T-helper 1 cell treated with Interleukin-12 subunit alpha and Interleukin-12 subunit beta and Interleukin-4 antibody, amounts not matched to agents 30 μg/mL and 1 μg/mL, for 36 hours (primary cell): ENCODE measurements around the gene HORMAD2.

Experiments
- H3K27ac Mint-ChIP-seq: one replicate; pipeline ENCODE4 v1.8.0; 2021; ENCODE audit warnings: mild to moderate bottlenecking, mixed read lengths
- H3K27me3 Mint-ChIP-seq: one replicate; pipeline ENCODE4 v1.8.0; 2021; ENCODE audit warnings: low read depth, mixed read lengths
- H3K36me3 Mint-ChIP-seq: one replicate; pipeline ENCODE4 v1.8.0; 2021; ENCODE audit warnings: low read depth, mixed read lengths
- H3K4me1 Mint-ChIP-seq: one replicate; pipeline ENCODE4 v1.8.0; 2021; ENCODE audit warnings: low read depth, mixed read lengths
- H3K4me3 Mint-ChIP-seq: one replicate; pipeline ENCODE4 v1.8.0; 2021; ENCODE audit warnings: mild to moderate bottlenecking, moderate library complexity, mixed read lengths
- H3K9me3 Mint-ChIP-seq: one replicate; pipeline ENCODE4 v1.8.0; 2021; ENCODE audit warnings: mixed read lengths

HORMAD2 gene

GRCh38 chr22:30144391-30144790, 64.1 kb downstream of the HORMAD2 start:
- Mint-ChIP-seq H3K36me3 (peaks cover 19% of the 10 kb centered on the region), H3K4me1 (no peaks in the 10 kb centered on the region), H3K27ac (no peak overlapping the region), H3K4me3 (no peak overlapping the region), H3K27me3 (no peaks in the 10 kb centered on the region), H3K9me3 (peaks cover 43% of the 10 kb centered on the region)

DNA sequence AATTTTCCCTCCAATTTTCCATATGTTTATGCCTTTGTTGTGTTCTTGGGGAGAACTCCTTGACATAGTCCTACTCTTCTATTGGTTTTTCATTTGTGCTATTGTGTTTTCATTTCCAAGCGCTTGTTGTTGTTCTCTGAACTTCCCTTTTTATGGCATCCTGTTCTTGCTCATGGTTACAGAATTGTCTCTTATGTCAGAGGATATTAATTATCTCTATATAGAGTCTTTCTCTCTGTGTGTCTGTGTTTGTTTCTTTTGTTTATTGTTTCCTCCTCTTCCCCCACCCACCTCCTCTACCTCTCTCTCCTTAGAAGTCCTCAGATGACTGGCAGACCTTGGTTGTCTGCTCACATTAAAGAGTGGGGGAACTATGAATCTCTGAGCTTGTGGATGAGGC, 69.9 kb downstream of the HORMAD2 start:
- no peak overlapping the region for H3K4me3 Mint-ChIP-seq

DNA sequence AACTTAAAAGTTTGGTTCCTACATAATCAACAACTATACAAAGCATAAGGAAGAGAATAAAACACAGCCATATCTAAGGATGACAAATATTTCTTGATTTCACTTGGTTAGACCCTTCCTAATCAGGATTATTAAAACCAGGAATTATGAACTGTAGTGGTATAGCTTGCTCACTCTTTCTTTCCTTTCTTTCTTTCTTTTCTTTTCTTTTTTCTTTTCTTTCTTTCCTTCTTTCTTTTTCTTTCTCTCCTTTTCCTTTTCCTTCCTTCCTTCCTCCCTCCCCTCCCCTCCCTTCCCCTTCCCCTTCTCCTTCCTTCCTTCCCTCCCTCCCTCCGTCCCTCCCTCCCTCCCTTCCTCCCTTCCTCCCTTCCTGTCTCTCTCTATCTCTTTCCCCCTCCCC, 78.0 kb downstream of the HORMAD2 start:
- Mint-ChIP-seq H3K27me3 (no peaks in the 10 kb centered on the region), H3K4me3 (no peak overlapping the region), H3K27ac (peak overlapping the region; percentile 89), H3K36me3 (peaks cover 1% of the 10 kb centered on the region), H3K9me3 (no peaks in the 10 kb centered on the region), H3K4me1 (peaks cover 42% of the 10 kb centered on the region)

More for the DNA sequence above, 69.9 kb downstream of the HORMAD2 start:
- Mint-ChIP-seq H3K9me3 (peaks cover 21% of the 10 kb centered on the region), H3K27me3 (no peaks in the 10 kb centered on the region), H3K36me3 (peaks cover 6% of the 10 kb centered on the region), H3K27ac (no peak overlapping the region), H3K4me1 (peaks cover 11% of the 10 kb centered on the region)

GRCh38 chr22:30158744-30159500, 78.7 kb downstream of the HORMAD2 start:
- peak overlapping the region; percentile 23 for H3K4me3 Mint-ChIP-seq
- H3K27ac Mint-ChIP-seq: peak overlapping the region; percentile 89

GRCh38 chr22:30159561-30160353, 79.5 kb downstream of the HORMAD2 start:
- H3K36me3 Mint-ChIP-seq: peaks cover 1% of the 10 kb centered on the region
- H3K4me3 Mint-ChIP-seq: peak overlapping the region; percentile 36
- H3K27me3 Mint-ChIP-seq: no peaks in the 10 kb centered on the region
- H3K9me3 Mint-ChIP-seq: no peaks in the 10 kb centered on the region
- peak overlapping the region; percentile 89 for H3K27ac Mint-ChIP-seq
- H3K4me1 Mint-ChIP-seq: peaks cover 44% of the 10 kb centered on the region

More at GRCh38 chr22:30158744-30159500, 78.7 kb downstream of the HORMAD2 start:
- Mint-ChIP-seq H3K4me1 (peaks cover 44% of the 10 kb centered on the region), H3K27me3 (no peaks in the 10 kb centered on the region), H3K9me3 (no peaks in the 10 kb centered on the region), H3K36me3 (peaks cover 1% of the 10 kb centered on the region)

- Mint-ChIP-seq H3K27me3 (no peaks in the 10 kb centered on the region), H3K4me3 (peak overlapping the region; percentile 26), H3K4me1 (peaks cover 37% of the 10 kb centered on the region), H3K9me3 (peaks cover 4% of the 10 kb centered on the region), H3K27ac (peak overlapping the region; percentile 89), H3K36me3 (peaks cover 1% of the 10 kb centered on the region)
Observed at GRCh38 chr22:30161051-30161469, 80.8 kb downstream of the HORMAD2 start.

GRCh38 chr22:30167296-30167695, 87.0 kb downstream of the HORMAD2 start:
- peaks cover 1% of the 10 kb centered on the region for H3K36me3 Mint-ChIP-seq
- peaks cover 16% of the 10 kb centered on the region for H3K4me1 Mint-ChIP-seq
- H3K4me3 Mint-ChIP-seq: no peak overlapping the region
- no peak overlapping the region for H3K27ac Mint-ChIP-seq
- H3K9me3 Mint-ChIP-seq: peaks cover 4% of the 10 kb centered on the region
- no peaks in the 10 kb centered on the region for H3K27me3 Mint-ChIP-seq

GRCh38 chr22:30167734-30168133, 87.5 kb downstream of the HORMAD2 start:
- Mint-ChIP-seq H3K27me3 (no peaks in the 10 kb centered on the region), H3K27ac (no peak overlapping the region), H3K9me3 (peaks cover 4% of the 10 kb centered on the region), H3K4me3 (no peak overlapping the region), H3K36me3 (peaks cover 2% of the 10 kb centered on the region), H3K4me1 (peaks cover 16% of the 10 kb centered on the region)

DNA sequence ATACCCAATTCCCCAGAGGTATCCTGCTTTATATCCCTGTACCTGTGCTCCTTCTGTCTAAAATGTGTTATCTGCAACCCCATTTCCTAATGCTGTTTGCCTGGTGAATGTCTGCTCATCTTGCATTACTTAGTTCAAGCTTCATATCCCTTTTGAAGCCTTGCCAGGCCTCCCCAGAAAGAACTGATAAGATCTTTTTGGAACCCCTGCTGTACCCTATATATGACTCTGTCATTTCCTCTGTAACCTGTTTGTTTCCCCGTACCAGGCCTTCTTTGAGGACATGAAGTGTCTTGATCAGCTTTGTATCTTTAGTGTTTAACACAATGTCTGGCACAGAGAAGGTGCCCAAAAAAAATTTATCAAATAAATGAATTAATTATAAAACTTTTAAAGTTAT, 88.7 kb downstream of the HORMAD2 start:
- Mint-ChIP-seq H3K36me3 (peaks cover 7% of the 10 kb centered on the region), H3K27me3 (no peaks in the 10 kb centered on the region), H3K9me3 (peaks cover 4% of the 10 kb centered on the region), H3K4me3 (no peak overlapping the region), H3K4me1 (peaks cover 19% of the 10 kb centered on the region), H3K27ac (no peak overlapping the region)

DNA sequence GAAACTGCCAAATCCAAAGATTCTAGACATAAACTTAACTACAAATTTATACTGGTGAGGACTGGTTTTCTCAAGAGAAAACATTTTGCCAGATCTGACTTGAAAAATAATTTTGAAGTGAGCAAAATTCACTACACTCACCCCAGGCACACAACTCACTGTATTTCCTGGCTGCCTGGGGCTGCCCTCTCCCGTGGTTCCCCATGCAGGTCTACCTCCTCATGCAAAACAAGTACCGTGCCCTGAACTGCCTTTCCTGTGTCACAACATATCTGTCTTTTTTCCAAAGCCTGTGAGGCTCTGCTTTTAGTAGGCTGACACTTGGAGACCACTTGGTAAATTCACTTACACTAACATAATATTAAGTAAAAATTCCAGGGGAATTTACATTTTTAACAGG, 89.9 kb downstream of the HORMAD2 start:
- H3K27ac Mint-ChIP-seq: no peak overlapping the region
- peaks cover under 1% of the 10 kb centered on the region for H3K9me3 Mint-ChIP-seq
- no peaks in the 10 kb centered on the region for H3K27me3 Mint-ChIP-seq

GRCh38 chr22:30171008-30171407, 90.7 kb downstream of the HORMAD2 start:
- H3K27me3 Mint-ChIP-seq: no peaks in the 10 kb centered on the region
- no peak overlapping the region for H3K4me3 Mint-ChIP-seq
- H3K4me1 Mint-ChIP-seq: peaks cover 26% of the 10 kb centered on the region

More for the DNA sequence above, 89.9 kb downstream of the HORMAD2 start:
- H3K4me3 Mint-ChIP-seq: no peak overlapping the region
- H3K4me1 Mint-ChIP-seq: peaks cover 19% of the 10 kb centered on the region
- peaks cover 6% of the 10 kb centered on the region for H3K36me3 Mint-ChIP-seq

DNA sequence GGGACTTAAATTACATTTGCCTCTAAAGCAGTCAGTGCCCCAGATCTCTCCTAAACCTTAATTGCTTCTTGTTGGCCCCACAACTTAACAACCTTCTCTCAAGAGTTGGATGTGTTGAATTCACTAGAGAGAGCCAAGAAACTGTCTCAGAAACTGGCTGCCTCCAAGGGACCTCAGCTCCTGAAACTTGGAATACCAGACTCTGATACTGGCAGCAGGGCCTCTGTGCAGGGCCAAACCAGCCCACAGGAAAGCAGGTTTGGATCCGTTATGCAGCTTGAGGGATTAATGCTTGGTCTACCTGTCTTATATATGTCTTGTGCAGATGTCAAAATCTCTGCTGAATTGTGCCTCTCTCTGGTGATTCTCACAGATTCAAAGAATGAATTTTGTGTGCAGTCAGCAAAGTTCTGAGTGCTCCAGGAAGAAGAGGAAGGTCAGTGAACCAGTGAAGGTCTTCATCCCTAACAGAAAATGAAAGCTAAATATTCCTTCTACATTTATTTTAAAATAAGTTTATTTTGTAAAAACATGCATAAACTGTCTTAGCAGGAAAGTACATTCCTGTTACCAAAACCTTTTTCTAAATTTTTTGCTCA, 95.5 kb downstream of the HORMAD2 start:
- Mint-ChIP-seq H3K36me3 (peaks cover 8% of the 10 kb centered on the region), H3K27me3 (no peaks in the 10 kb centered on the region), H3K9me3 (no peaks in the 10 kb centered on the region), H3K27ac (peak overlapping the region; percentile 82), H3K4me3 (no peak overlapping the region), H3K4me1 (peaks cover 50% of the 10 kb centered on the region)

More at GRCh38 chr22:30171008-30171407, 90.7 kb downstream of the HORMAD2 start:
- Mint-ChIP-seq H3K27ac (no peak overlapping the region), H3K9me3 (no peaks in the 10 kb centered on the region), H3K36me3 (peaks cover 6% of the 10 kb centered on the region)

DNA sequence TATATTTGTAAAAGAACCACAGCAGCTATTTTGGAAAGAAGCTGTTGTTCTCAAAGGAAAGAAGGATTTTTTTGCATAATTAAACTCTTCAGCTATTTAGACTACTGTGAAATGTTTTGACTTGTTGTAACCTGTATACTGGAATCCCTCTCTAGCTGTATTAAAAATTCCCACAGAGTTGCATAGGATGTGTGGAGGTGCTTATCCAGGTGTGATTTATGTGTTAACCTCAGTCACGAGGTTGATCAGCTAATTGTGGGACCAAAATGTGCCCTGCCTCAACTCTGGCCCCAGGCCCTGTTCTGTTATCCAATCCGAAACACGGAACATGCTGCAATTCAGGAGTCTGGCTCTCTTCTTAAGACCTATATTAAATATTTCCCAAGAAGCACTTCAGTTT, 96.2 kb downstream of the HORMAD2 start:
- H3K4me3 Mint-ChIP-seq: no peak overlapping the region
- no peaks in the 10 kb centered on the region for H3K27me3 Mint-ChIP-seq
- no peaks in the 10 kb centered on the region for H3K9me3 Mint-ChIP-seq
- peaks cover 55% of the 10 kb centered on the region for H3K4me1 Mint-ChIP-seq
- H3K27ac Mint-ChIP-seq: peak overlapping the region; percentile 82
- H3K36me3 Mint-ChIP-seq: peaks cover 8% of the 10 kb centered on the region

GRCh38 chr22:30178181-30179126, 98.2 kb downstream of the HORMAD2 start:
- H3K36me3 Mint-ChIP-seq: peaks cover 2% of the 10 kb centered on the region
- no peaks in the 10 kb centered on the region for H3K9me3 Mint-ChIP-seq
- peaks cover 70% of the 10 kb centered on the region for H3K4me1 Mint-ChIP-seq
- H3K27me3 Mint-ChIP-seq: no peaks in the 10 kb centered on the region
- H3K4me3 Mint-ChIP-seq: peak overlapping the region; percentile 50
- peak overlapping the region; percentile 97 for H3K27ac Mint-ChIP-seq
